IPS-11a (cell line): Measurements from ENCODE around the gene MAFG.

ENCODE experiments used
- H3K4me3 ChIP-seq: one replicate; pipeline ENCODE4 v1.5.1; 2013; ENCODE audit warnings: low read depth, low read length, control low read depth

Gene MAFG

DNA sequence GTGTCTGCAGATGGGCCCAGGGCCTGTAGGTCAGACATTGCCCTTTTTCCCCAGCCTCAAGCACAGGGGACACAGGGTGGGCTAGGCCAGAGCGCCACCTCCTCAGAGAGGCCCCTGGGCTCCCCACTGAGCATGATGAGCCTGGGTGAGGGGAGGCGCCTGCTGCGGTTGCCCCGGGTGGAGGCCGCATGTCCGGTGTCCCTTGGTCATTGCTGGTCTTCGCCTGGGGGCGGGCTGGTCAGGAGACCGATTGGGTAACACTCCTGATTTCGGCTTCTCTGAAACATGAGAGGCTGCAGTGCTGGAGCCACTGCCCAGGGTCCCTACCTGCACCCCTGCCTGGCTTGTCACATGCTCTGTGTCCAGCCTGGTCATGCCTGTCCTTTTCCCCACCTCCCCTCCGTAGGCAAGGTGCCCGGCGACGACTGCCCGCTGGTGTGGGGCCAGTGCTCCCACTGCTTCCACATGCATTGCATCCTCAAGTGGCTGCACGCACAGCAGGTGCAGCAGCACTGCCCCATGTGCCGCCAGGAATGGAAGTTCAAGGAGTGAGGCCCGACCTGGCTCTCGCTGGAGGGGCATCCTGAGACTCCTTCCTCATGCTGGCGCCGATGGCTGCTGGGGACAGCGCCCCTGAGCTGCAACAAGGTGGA, 27.9 kb downstream of the MAFG start:
- no peak overlapping the region for H3K4me3 ChIP-seq

DNA sequence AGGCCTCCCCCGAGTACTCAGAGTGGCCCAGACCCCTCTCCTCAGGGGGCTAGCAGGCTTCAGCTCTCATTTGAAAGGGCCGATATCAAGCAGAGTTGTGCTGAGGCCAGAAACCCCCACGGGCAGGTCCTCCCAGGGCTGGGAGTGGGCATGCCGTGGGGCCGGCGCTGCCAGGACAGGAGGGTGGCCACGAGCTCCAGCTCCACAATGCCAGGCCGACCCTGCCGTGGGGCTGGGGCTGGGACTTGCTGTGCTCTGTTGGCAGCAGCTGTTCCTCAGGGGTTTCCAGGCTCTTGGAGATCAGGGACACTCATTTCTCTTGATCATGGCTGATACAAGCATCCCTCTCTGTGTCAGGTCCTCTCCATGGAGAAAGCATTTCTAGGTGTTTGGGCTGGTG, 28.6 kb downstream of the MAFG start:
- no peak overlapping the region for H3K4me3 ChIP-seq

DNA sequence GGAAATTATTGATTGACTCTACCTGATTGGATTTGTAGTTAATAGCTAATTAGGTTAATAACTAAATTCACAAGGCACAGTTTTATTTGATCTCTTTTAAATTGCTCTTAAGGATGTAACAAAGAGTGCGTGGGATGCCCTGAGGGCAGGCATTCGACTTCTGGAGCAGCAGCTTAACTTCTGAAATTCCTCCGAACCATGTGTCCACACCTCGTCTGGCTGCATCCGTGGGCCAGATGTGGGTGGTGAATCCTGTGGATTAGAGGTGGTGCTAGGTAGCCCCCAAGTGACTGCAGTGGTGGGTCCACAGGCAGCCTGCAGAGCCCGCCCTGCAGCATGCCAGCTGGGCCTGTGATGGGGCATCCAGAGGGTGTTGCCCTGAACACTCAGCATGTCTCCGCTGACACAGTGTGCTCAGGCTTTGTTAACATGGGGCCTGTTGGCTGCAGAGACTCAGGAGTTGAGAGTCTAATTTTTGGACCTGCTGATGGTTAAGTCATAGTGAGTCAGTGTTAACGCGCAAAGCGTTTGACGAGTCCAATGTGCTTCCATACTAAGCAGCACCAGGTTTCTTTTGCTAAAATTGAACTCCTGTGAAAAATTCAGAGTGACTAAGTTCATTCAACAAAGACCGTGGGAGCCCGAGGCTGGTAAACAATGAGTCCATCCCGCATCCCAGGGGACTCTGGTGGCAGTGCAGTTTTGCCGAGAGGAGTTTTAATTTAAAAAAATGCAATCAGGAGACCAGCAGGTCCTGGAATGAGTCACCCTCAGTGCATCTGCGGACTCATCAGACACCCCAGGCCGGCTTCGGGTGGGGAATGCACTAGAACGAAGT, 29.3 kb downstream of the MAFG start:
- no peak overlapping the region for H3K4me3 ChIP-seq

DNA sequence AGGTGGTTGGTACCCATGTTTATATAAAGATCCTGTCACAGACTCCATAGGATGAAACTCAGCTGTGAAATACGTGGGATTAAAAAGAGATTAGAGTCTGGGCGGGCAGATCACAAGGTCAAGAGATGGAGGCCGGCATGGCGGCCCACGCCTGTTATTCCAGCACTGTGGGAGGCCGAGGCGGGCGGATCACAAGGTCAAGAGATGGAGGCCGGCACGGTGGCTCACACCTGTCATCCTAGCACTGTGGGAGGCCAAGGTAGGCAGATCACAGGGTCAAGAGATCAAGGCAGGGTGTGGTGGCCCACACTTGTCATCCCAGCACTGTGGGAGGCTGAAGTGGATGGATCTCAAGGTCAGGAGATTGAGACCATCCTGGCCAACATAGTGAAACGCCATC, 32.1 kb downstream of the MAFG start:
- no peak overlapping the region for H3K4me3 ChIP-seq

DNA sequence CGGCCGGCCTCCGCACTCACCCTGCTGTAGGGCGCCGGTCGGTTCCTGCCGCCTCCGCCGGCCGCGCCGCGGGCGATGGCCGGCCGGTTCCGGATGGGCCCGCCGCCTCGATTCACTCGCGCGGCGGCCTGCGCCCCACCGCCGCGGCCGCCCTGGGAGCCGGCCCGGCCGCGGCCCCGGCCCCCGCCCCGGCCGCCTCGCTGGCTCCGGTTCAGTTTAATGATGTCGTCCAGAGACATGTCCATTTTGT, 36.3 kb downstream of the MAFG start:
- peak overlapping the region; percentile 96 for H3K4me3 ChIP-seq

DNA sequence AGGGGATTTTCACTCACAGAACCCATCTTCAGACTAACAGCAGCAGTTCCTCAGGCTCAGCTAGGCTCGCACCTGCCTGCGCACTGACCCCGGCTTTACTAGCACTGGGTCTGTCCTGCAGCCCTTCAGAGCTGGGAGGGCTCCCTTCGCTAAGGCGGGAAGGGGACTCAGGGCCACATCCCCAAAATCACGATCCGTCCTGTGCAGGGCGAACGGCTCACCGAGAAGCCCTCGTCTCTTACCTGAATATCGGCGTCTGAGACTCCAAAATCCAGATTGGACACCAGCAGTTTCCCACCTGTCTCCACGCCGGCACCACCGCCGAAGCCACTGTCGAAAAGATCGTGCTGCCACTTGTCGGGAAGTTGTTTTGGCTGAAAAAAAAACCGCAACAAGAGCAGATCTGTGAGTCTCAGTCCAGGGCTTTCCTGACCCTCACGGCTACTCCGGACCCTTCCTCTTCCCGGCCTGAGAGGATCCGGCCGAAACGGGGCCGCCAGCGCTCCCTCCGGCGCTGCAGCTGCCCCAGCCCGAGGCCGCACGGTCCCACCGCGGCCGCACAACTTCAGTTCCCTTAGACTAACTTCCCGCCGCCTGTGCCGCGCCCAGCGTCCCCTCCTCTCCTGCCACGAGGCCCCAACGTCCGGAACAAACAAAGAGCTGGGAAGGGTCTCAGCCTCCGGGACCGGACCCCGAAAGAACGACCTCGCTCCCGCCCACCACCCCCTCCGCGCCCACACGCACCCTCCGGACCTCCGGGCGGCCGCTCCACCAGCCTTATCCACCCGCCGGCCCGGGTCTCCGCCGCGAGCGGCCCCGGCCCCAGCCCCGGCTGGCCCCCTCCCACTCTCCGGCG, 36.9 kb downstream of the MAFG start:
- peak overlapping the region; percentile 96 for H3K4me3 ChIP-seq

DNA sequence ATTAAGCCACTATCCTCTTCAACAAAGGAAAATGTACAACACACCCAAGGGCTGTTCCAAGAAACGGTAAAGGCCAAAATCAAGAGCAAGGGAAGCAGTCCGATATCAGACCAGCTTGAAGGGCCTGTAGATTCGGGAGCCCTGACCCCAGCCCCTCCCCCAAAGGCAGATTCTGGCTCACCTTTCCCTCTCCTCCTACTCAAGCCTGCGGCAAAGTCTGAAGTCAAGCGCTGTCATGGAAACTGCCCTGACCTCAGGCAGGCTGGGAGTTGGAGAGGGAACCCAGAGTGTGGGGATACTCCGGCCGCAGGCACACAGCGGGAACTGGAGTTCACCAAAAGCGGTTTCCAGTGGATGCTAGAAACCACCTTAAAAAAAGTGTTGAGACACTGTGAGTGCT, 37.9 kb downstream of the MAFG start:
- H3K4me3 ChIP-seq, result no peak overlapping the region

DNA sequence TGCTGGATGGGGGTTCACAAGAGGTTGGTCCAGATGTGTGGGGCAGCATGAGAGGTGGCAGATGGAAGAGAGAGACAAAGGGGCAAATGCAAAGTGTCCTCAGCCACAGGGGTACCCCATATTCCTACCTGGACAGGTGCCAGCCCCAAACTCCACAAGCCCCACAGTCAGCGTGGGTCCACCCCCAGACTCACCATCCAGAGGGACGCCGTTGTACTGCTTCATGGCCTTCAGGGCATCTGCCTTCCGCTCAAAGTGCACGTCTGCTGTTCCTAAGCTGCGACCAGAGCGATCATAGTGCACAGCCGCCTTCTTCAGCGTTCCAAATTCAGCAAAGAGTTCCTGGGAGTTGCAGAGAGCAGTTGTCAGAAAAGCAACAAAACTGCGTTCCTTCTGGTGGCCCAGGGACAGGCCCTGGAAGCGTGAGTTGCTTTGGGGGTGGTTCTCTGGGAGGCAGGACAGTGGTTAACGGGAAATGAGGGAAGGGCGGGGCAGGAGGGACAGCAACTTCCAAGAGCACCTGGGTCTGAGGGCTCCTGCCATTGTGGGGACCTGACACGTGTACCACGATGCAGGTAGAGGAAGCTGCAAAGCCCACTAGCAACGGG, 38.4 kb downstream of the MAFG start:
- H3K4me3 ChIP-seq, result no peak overlapping the region

DNA sequence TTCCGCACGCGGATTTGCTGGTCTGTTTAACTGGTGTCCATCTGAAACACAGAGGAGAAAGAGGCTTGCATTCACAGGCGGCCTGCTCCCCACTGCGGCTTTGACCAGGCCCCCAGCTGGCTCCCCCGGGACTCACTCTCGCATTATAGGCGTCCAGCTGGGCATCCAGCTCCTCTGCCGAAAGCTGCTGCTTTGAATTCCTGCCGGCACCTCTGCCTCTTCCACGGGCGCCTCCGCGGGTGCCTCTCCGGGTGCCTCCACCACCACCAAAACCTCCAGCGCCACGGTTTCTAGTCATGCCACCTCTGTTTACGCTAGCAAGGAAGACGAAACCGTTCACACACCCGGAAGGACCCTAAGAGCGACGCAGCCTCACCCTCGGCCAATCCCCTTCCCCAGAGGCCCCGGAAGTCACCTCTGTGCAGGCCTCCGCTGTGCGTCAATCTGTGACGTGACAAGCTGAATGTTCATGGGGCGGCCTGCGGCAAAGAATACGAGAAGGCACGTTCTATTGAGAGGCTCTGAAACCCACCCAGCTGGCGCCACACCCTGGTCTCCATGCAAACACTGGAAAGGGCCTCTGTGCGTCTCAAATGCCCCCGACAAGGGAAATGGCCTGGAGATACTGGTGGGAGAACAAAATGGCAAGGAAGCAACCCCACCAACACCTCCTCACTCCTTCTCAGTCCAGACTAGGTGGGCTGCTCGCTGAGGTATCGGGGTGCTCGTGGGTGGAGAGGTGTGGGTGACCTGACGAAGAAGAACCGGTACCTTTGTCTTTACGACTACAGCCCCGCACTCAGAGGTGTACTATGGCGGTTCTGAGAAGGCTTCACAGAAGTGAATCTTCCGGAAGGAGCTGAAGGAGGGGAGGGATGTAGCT, 39.2 kb downstream of the MAFG start:
- no peak overlapping the region for H3K4me3 ChIP-seq

DNA sequence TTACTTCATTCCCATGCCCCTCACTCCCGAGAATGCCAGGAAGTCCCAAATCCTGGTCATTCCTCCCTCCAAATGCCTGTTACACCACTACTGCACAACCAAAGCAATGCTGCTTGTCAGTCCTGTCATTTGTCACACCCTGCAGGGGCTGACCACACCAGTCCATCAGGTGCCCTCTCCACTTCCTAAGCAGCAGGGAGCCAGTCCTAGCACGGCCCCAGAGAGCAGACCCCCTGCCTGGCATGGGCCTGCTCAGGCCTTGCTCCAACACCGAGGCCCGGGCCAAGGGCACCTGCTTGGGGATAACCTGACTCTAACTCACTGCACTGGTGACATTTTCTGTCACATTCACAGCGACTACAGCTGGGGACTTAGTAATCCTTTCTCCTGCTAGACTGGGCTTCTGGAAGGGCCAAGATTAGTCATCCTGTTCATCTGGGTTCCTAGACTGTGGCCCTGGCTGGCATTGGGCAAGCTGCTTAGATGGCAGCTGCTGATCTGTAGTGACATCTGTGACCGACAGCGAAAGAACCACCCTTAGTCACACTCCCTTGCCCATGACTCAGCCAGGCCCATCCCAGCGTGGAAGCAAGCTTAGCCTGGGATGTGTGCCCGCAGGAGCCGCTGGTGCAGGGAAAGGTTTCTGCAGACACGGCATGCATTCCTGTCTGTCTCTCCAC, 41.5 kb downstream of the MAFG start:
- H3K4me3 ChIP-seq, result no peak overlapping the region

DNA sequence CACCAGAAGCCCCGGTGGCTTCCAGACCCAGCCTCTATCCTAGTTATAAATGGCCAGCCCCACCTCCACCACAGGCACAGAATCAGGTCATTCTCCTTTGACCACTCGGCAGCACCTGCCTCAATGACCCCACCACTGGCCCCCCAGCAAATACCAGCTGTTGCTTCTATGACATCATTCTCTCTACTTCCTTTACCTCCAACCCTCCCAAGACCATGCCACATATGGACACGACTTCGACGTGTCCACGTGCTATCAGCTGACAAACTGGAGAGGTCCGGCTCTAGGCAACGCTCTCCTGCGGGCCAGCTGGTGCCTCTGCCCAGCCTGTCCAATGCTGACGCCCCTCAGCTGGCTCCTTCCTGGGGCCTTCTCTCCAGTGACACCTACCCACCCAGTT, 42.1 kb downstream of the MAFG start:
- no peak overlapping the region for H3K4me3 ChIP-seq

DNA sequence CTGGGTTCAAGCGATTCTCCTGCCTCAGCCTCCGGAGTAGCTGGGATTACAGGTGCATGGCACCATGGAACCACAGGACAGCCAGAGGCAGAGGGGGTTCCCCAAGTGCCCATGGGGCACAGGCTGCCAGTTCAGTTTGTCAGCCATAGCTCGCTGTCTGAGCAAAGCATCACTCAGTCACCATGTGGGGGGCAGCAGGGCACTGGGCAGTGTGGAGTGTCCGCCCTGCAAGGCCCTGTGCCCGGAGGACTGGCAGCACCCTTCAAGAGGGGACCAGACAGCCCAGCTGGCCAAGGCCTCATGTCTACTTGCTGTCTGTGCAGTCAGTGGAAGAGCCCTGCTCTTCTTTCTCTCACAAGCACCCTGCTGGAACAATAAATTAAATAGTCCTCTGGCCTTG, 42.6 kb downstream of the MAFG start:
- H3K4me3 ChIP-seq, result no peak overlapping the region

DNA sequence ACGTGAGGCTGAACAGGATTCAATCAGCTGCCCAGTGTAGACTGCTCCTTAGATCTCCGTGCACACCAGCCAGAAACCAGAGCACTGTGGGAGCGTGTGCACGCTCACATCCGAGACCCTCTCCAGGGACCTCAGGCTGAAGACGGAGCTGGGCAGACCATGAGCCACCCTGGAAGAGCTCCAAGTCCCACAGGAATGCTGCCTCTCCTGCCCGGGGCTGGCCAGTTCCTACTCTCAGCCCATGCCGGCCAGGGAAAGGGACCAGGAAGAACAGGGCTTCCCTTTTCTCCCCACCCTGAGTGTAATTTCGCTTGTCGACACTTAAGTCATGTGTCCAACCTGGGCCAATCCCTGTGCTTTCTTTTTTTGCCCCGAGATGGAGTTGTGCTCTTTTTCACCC, 43.0 kb downstream of the MAFG start:
- no peak overlapping the region for H3K4me3 ChIP-seq

DNA sequence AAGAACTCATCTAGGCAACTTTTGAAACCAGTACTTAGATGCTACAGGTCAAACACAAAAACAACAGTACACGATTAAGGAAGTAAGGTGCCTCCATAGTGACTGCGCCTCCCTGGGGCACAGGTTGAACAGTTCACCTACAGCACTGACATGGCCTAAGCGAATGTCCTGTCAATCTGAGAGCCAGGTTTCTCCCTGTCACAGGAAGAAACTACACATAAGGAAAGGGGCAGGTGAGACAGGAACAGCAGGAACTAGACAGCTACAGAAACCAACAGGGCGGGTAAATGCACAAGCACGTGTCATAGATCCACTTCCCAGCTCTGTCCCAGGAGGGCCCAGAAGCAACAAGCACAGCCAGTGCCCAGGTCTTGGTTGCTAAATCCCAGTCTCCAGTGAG, 48.4 kb downstream of the MAFG start:
- no peak overlapping the region for H3K4me3 ChIP-seq

DNA sequence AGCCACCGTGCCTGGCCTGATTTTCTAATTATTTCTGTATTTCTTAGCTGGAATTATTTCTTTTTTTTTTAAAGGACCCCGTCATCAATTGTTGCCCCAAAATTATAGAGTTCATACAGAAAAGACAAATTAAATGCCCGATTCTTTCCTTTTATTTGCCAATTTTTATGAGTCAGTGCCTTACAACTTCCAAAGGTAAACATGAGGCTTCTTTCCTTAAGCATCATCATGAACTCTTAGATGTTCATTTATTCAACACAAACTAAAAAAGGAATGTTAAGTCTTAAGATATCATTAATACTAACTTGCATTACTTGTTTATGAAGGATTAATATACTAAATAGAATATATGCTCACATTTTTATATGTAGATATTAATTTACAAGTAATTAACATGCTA, 49.2 kb downstream of the MAFG start:
- no peak overlapping the region for H3K4me3 ChIP-seq

DNA sequence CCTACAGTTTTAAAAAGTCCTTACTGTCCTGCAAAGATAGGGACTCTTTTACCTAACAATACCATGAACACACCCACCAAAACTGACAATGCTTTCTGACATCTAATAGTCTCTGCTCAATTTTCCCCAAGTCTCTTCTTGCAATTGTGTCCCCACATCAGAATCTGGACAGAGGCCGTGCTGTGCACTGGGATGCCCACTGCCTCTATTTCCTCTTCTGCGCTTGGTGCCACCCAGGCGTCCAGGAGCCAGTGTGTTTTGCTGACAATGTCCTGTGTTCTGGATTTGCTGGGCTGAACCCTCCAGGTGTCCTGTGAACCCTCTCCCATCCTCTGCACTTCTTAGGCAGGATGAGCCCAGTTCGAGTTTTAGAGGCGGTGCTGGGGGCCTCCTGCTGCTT, 50.0 kb downstream of the MAFG start:
- H3K4me3 ChIP-seq, result no peak overlapping the region

DNA sequence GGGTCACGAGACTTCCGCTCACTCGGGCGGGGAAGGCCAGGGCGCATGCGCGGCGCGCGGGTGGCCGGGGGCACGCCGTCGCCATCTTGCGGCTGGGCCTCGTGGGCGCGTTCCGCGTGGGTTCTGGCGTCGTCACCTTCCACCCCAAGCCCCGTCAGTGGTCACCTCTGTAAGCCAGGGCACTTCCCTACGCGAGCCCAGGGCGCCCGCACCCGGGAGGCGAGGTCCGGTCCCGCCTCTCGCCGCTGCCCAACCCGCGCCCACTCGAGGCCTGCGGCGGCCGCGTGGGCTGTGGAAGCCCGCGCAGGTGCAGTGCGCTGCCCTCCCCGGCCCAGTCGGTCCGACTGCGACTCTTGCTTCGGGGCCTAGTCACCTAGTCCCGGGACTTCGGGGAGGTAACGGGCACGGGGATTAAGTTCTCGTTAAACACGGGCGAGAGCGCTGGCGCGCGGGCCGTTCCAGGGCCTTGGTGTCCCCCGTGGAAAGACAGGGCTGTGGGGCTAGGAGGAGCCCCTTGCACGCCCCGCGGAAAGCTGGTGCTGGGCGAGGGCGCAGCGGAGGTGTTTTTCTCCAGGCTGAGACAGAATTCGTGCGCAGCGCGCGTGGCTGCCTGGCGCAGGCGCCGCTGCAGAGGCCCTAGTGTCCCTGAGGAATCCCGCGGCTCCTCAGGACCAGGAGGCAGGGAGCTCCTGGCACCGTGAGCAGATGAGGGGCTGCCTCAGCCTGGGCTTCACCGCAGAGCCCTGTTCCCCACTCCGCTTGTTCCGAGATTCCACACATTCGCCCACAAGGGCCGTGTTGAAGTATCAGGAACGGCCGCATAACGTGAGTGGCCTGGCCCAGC, 55.9 kb downstream of the MAFG start:
- H3K4me3 ChIP-seq, result peak overlapping the region; percentile 81

DNA sequence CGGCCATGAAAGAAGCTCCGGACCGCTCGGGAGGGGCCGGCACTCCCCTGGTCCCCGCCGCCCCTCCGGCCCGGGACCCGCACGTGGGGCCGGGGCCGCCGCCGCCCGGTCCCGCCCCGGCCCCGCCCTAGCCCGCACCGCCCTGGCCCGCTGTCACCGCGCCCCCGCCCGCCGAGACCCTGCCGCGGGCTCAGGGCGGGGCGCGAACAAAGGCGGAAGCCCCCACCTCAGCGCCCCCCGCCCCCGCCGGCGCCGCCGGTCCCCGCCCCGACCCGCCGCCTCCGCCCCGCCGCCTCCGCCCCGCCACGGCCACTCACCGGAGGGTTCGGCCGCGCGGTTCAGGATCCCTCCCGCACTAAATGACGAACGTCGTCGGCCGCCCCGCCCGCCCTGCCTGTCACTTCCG, 56.6 kb downstream of the MAFG start, which contains the start of gene ARHGDIA:
ARHGDIA (minus strand) TSS at position 357 of the 406 bp plus-strand sequence. CDS start 1,407 bp downstream, outside the sequence.
- H3K4me3 ChIP-seq, result peak within 1 kb of the TSS; percentile 81
